Measurements from ENCODE around the gene PPM1D.
A peak's percentile ranks its signal among the peaks of the same experiment; 100 is the strongest.

PPM1D gene

DNA sequence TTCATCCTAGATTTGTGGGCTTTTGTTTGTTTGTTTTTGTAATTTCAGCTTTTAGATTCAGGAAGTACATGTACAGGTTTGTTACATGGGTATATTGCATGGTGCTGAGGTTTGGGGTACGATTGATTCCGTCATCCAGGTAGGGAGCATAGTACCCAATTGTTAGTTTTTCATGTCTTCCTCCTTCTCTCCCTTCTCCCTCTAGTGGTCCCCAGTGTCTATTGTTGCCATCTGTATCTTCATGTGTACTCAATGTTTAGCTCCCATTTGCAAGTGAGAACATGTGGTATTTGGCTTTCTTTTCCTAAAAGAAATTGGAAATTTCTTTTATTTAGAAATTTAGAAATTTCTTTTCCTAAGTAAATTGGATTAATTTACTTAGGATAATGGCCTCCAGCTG is 40.5 kb downstream of the PPM1D start:
- no peak for DNase-seq (ENCODE audit: low read depth, low spot score)

GRCh38 chr17:60641126-60641525 is 41.1 kb downstream of the PPM1D start:
- Histone ChIP-seq H3K9me3 (ENCODE audit: control insufficient read depth, insufficient read depth, low read length) (no peaks in the 10 kb centered on the region), H3K4me3 (ENCODE audit: low read length) (no peak overlapping the region), H3K36me3 (ENCODE audit: control insufficient read depth, insufficient read depth, low read length) (no peaks in the 10 kb centered on the region), H3K27me3 (ENCODE audit: control insufficient read depth, insufficient read depth, low read length) (no peaks in the 10 kb centered on the region), H3K27ac (ENCODE audit: low read length) (no peak overlapping the region), H3K4me1 (ENCODE audit: control insufficient read depth, insufficient read depth, low read length) (no peaks in the 10 kb centered on the region; the same call in 1 of the 2 replicates)
- no CpG with 5 or more reads among the region's 3 CpGs for WGBS (ENCODE audit: insufficient coverage, insufficient read length)
- no peak for DNase-seq (ENCODE audit: low read depth, low spot score)

More for the DNA sequence above, 40.5 kb downstream of the PPM1D start:
- WGBS (ENCODE audit: insufficient coverage, insufficient read length), result no CpG with 5 or more reads among the region's 2 CpGs
- H3K4me1 ChIP-seq (ENCODE audit: control insufficient read depth, insufficient read depth, low read length), result no peaks in the 10 kb centered on the region; the same call in 1 of the 2 replicates
- no peak overlapping the region for H3K4me3 ChIP-seq (ENCODE audit: low read length)
- H3K9me3 ChIP-seq (ENCODE audit: control insufficient read depth, insufficient read depth, low read length), result no peaks in the 10 kb centered on the region
- H3K36me3 ChIP-seq (ENCODE audit: control insufficient read depth, insufficient read depth, low read length), result no peaks in the 10 kb centered on the region
- H3K27ac ChIP-seq (ENCODE audit: low read length), result no peak overlapping the region
- no peaks in the 10 kb centered on the region for H3K27me3 ChIP-seq (ENCODE audit: control insufficient read depth, insufficient read depth, low read length)

DNA sequence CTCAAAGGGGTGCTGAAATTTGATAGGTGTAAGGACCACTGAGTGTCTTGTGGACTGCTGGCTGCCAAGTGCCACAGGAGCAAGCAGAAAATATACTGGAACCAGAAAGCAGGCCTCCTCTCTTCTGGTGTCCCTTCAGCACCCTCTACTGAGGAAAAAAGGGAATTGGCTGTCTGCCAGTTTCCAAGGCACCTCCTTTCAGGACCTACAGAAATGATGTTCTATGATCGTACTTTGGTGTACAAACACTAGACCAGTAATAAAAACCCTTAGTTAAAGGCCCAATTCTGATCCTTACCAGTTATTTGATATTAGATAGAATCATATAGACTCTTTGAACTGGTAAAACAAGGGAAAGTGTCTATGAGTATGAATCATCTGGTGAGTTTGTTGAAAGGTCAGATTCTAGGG is 41.8 kb downstream of the PPM1D start:
- peak; percentile 37 for DNase-seq (ENCODE audit: low read depth, low spot score)
- Histone ChIP-seq H3K27ac (ENCODE audit: low read length) (no peak overlapping the region), H3K36me3 (ENCODE audit: control insufficient read depth, insufficient read depth, low read length) (no peaks in the 10 kb centered on the region), H3K4me3 (ENCODE audit: low read length) (no peak overlapping the region), H3K9me3 (ENCODE audit: control insufficient read depth, insufficient read depth, low read length) (no peaks in the 10 kb centered on the region), H3K27me3 (ENCODE audit: control insufficient read depth, insufficient read depth, low read length) (no peaks in the 10 kb centered on the region), H3K4me1 (ENCODE audit: control insufficient read depth, insufficient read depth, low read length) (no peaks in the 10 kb centered on the region; the same call in 1 of the 2 replicates)
- no CpG with 5 or more reads among the region's 1 CpG for WGBS (ENCODE audit: insufficient coverage, insufficient read length)

DNA sequence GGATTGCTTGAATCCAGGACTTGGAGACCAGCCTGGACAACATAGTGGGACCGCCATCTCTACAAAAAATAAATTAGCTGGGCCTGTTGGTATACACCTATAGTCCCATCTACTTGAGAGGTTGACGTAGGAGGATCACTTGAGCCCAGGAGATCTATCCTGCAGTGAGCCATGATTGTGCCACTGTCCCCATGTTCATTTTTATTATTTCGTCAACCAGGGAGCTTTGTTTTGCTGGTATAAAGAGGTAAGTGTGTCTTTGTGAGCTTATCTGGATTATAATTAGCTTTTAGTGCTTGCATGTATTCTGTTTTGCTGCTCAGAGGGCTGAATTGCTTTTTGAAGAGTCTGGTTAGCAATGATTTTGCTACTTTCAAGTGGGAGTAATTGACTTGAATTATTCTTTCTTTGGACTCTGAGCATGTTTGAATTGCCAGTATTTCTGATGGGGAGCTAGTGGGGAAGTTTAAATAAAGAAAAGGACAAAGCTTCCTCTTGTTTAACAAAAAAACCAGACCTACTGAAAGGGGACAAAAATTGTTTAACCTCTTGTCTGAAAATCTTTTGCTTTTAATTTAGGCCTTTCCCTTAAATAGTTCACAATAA is 46.0 kb downstream of the PPM1D start:
- DNase-seq (ENCODE audit: low read depth, low spot score), result no peak
- H3K9me3 ChIP-seq (ENCODE audit: control insufficient read depth, insufficient read depth, low read length), result no peaks in the 10 kb centered on the region
- no peaks in the 10 kb centered on the region for H3K27me3 ChIP-seq (ENCODE audit: control insufficient read depth, insufficient read depth, low read length)
- no CpG with 5 or more reads among the region's 3 CpGs for WGBS (ENCODE audit: insufficient coverage, insufficient read length)
- H3K4me1 ChIP-seq (ENCODE audit: control insufficient read depth, insufficient read depth, low read length), result no peaks in the 10 kb centered on the region; the same call in 1 of the 2 replicates
- H3K4me3 ChIP-seq (ENCODE audit: low read length), result no peak overlapping the region
- H3K36me3 ChIP-seq (ENCODE audit: control insufficient read depth, insufficient read depth, low read length), result no peaks in the 10 kb centered on the region; the same call in 1 of the 2 replicates
- no peak overlapping the region for H3K27ac ChIP-seq (ENCODE audit: low read length)

GRCh38 chr17:60646701-60647100 is 46.7 kb downstream of the PPM1D start:
- no peaks in the 10 kb centered on the region for H3K9me3 ChIP-seq (ENCODE audit: control insufficient read depth, insufficient read depth, low read length)
- WGBS (ENCODE audit: insufficient coverage, insufficient read length), result no CpG with 5 or more reads among the region's 3 CpGs
- no peak overlapping the region for H3K4me3 ChIP-seq (ENCODE audit: low read length)
- H3K36me3 ChIP-seq (ENCODE audit: control insufficient read depth, insufficient read depth, low read length), result no peaks in the 10 kb centered on the region; the same call in 1 of the 2 replicates
- H3K27me3 ChIP-seq (ENCODE audit: control insufficient read depth, insufficient read depth, low read length), result no peaks in the 10 kb centered on the region
- no peaks in the 10 kb centered on the region; the same call in 1 of the 2 replicates for H3K4me1 ChIP-seq (ENCODE audit: control insufficient read depth, insufficient read depth, low read length)
- no peak overlapping the region for H3K27ac ChIP-seq (ENCODE audit: low read length)
- no peak for DNase-seq (ENCODE audit: low read depth, low spot score)

GRCh38 chr17:60647705-60648104 is 47.7 kb downstream of the PPM1D start:
- Histone ChIP-seq H3K27me3 (ENCODE audit: control insufficient read depth, insufficient read depth, low read length) (no peaks in the 10 kb centered on the region), H3K4me3 (ENCODE audit: low read length) (no peak overlapping the region), H3K4me1 (ENCODE audit: control insufficient read depth, insufficient read depth, low read length) (no peaks in the 10 kb centered on the region), H3K9me3 (ENCODE audit: control insufficient read depth, insufficient read depth, low read length) (no peaks in the 10 kb centered on the region), H3K27ac (ENCODE audit: low read length) (no peak overlapping the region), H3K36me3 (ENCODE audit: control insufficient read depth, insufficient read depth, low read length) (no peaks in the 10 kb centered on the region; the same call in 1 of the 2 replicates)
- DNase-seq (ENCODE audit: low read depth, low spot score), result no peak
- no CpG with 5 or more reads among the region's 1 CpG for WGBS (ENCODE audit: insufficient coverage, insufficient read length)

DNA sequence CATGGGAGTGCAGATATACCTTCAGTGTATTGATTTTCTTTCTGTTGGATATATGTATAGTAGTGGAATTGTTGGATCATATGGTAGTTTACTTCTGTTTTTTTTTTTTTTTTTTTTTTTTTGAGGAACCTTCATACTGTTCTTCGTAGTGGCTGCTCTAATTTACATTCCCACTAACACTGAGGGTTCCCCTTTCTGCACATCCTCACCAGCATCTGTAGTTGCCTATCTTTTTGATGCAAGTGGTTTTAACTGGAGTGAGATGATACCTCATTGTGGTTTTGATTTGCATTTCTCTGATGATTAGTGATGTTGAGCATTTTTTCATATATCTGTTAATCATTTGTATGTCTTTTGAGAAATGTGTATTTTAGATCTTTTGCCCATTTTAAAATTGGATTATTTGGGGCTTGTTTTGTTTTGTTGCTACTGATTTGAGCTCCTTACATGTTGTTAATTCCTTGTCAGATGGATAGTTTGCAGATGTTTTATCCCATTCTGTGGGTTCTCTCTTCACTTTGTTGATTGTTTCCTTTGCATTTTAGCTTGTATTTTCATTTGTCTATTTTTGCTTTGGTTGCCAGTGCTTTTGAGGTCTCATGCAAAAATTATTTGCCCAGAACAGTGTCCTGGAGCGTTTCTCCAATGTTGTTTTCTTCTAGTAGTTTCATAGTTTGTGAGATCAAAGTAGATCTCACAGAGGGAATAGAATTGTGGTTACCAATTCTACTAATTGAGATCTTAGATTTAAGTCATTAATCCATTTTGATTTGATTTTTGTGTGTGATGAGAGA is 52.7 kb downstream of the PPM1D start:
- H3K36me3 ChIP-seq (ENCODE audit: control insufficient read depth, insufficient read depth, low read length), result no peaks in the 10 kb centered on the region; the same call in 1 of the 2 replicates
- DNase-seq (ENCODE audit: low read depth, low spot score), result no peak

DNA sequence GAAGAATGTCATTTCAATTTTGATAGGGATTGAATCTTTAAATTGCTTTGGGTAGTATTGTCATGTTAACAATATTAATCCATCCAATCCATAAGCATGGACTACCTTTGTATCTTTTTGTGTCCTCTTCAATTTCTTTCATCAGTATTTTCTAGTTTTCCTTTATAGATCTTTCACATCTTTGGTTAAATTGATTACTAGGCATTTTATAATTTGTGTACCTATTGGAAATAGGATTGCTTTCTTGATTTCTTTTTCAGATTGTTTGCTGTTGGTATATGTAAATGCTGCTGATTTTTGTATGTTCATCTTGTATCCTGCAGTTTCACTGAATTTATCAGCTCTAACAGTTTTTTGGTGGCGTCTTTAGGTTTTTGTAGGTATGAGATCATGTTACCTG is 53.6 kb downstream of the PPM1D start:
- no peak for DNase-seq (ENCODE audit: low read depth, low spot score)
- Histone ChIP-seq H3K4me1 (ENCODE audit: control insufficient read depth, insufficient read depth, low read length) (no peaks in the 10 kb centered on the region), H3K36me3 (ENCODE audit: control insufficient read depth, insufficient read depth, low read length) (no peaks in the 10 kb centered on the region; the same call in 1 of the 2 replicates), H3K9me3 (ENCODE audit: control insufficient read depth, insufficient read depth, low read length) (no peaks in the 10 kb centered on the region), H3K27me3 (ENCODE audit: control insufficient read depth, insufficient read depth, low read length) (no peaks in the 10 kb centered on the region), H3K4me3 (ENCODE audit: low read length) (no peak overlapping the region), H3K27ac (ENCODE audit: low read length) (no peak overlapping the region)
- no CpG with 5 or more reads among the region's 1 CpG for WGBS (ENCODE audit: insufficient coverage, insufficient read length)

More for the DNA sequence above, 52.7 kb downstream of the PPM1D start:
- Histone ChIP-seq H3K27me3 (ENCODE audit: control insufficient read depth, insufficient read depth, low read length) (no peaks in the 10 kb centered on the region), H3K4me3 (ENCODE audit: low read length) (no peak overlapping the region), H3K9me3 (ENCODE audit: control insufficient read depth, insufficient read depth, low read length) (no peaks in the 10 kb centered on the region), H3K4me1 (ENCODE audit: control insufficient read depth, insufficient read depth, low read length) (no peaks in the 10 kb centered on the region), H3K27ac (ENCODE audit: low read length) (no peak overlapping the region)
- WGBS (ENCODE audit: insufficient coverage, insufficient read length), result no CpG with 5 or more reads among the region's 2 CpGs

- Histone ChIP-seq H3K36me3 (ENCODE audit: control insufficient read depth, insufficient read depth, low read length) (no peaks in the 10 kb centered on the region), H3K9me3 (ENCODE audit: control insufficient read depth, insufficient read depth, low read length) (no peaks in the 10 kb centered on the region), H3K4me3 (ENCODE audit: low read length) (no peak overlapping the region), H3K27ac (ENCODE audit: low read length) (no peak overlapping the region), H3K27me3 (ENCODE audit: control insufficient read depth, insufficient read depth, low read length) (no peaks in the 10 kb centered on the region), H3K4me1 (ENCODE audit: control insufficient read depth, insufficient read depth, low read length) (no peaks in the 10 kb centered on the region)
- DNase-seq (ENCODE audit: low read depth, low spot score), result no peak
- no CpG with 5 or more reads among the region's 5 CpGs for WGBS (ENCODE audit: insufficient coverage, insufficient read length)
These were observed 56.5 kb downstream of the PPM1D start for GRCh38 chr17:60656499-60656898.

DNA sequence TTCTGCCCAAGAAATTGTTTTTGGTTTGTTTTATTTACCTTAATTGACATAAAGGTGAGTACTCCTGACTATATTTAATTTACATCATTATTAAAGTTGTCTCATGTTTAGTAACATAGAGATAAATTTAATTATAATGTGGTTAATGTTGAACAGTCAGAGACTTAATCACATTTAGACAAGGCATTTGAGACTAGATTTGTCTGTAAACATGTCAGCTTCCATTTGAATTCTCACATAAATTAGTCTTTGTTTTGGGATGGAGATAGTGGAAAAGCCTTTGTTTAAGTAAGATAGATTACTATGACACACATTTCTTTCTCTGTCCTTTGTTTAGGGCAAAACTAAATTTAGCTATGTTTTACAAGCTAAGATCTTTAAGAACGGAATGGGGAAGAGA is 59.2 kb downstream of the PPM1D start:
- no peaks in the 10 kb centered on the region for H3K4me1 ChIP-seq (ENCODE audit: control insufficient read depth, insufficient read depth, low read length)
- H3K27ac ChIP-seq (ENCODE audit: low read length), result no peak overlapping the region
- H3K4me3 ChIP-seq (ENCODE audit: low read length), result no peak overlapping the region
- H3K27me3 ChIP-seq (ENCODE audit: control insufficient read depth, insufficient read depth, low read length), result no peaks in the 10 kb centered on the region
- no peak for DNase-seq (ENCODE audit: low read depth, low spot score)
- H3K9me3 ChIP-seq (ENCODE audit: control insufficient read depth, insufficient read depth, low read length), result no peaks in the 10 kb centered on the region
- 100% methylated on average over 1 of the region's 1 CpG for WGBS (ENCODE audit: insufficient coverage, insufficient read length)
- no peaks in the 10 kb centered on the region for H3K36me3 ChIP-seq (ENCODE audit: control insufficient read depth, insufficient read depth, low read length)
